Keratinocyte (primary cell): ENCODE measurements around the gene CIB4. TPM values are rescaled to one million over a fixed set of nuclear protein-coding genes. Genes with fewer than 3 reads are reported as not detected.

Experiments used
- DNase-seq: peaks from one replicate; pipeline ENCODE4 v3.0.0-alpha.2; 2011; ENCODE audit warnings: low read depth, missing footprints, low spot score
- FAIRE-seq: peaks from 2 replicates; lab custom pipeline; 2011; peaks lifted over from hg19 to GRCh38; lab: Jason Lieb, UNC
- H2AFZ ChIP-seq: 2 replicates; pipeline ENCODE4 v1.6.0; 2012; ENCODE audit warnings: low read length, control low read depth, inconsistent platforms; ENCODE audit not compliant: control insufficient read depth
- H3K27ac ChIP-seq: 2 replicates; pipeline ENCODE4 v1.5.1; 2011; ENCODE audit warnings: low read length; ENCODE audit not compliant: control insufficient read depth, insufficient read depth
- H3K27me3 ChIP-seq: 3 replicates; pipeline ENCODE4 v1.6.0; 2011; ENCODE audit warnings: low read length; ENCODE audit not compliant: control insufficient read depth, insufficient read depth; ENCODE audit errors: extremely low read depth
- H3K36me3 ChIP-seq, 2 experiments: 2 replicates in 1 of 2; 3 replicates in 1 of 2; pipeline ENCODE4 v1.5.1; 2011; ENCODE audit warnings: low read length in 2 of 2, mild to moderate bottlenecking in 1 of 2; ENCODE audit not compliant: control insufficient read depth in 2 of 2, insufficient read depth in 2 of 2; ENCODE audit errors: extremely low read depth in 1 of 2
- H3K4me1 ChIP-seq: 3 replicates; pipeline ENCODE4 v1.5.1; 2011; ENCODE audit warnings: low read length; ENCODE audit not compliant: control insufficient read depth, insufficient read depth; ENCODE audit errors: extremely low read depth
- H3K4me2 ChIP-seq: 3 replicates; pipeline ENCODE4 v1.6.0; 2011; ENCODE audit warnings: low read depth, low read length; ENCODE audit not compliant: control insufficient read depth, insufficient read depth; ENCODE audit errors: extremely low read depth
- H3K4me3 ChIP-seq, 3 experiments: fragments of 200-600 bp in 1 of 3; sonication (generic) in 1 of 3; 2 replicates in 2 of 3; 3 replicates in 1 of 3; pipeline ENCODE4 v1.5.1; 2011 to 2016; ENCODE audit warnings: low read length in 3 of 3, mild to moderate bottlenecking in 3 of 3, control low read depth in 2 of 3, inconsistent platforms in 1 of 3, low read depth in 1 of 3, mixed read lengths in 1 of 3, mixed run types in 1 of 3, moderate library complexity in 1 of 3; ENCODE audit not compliant: control insufficient read depth in 2 of 3, insufficient read depth in 2 of 3; ENCODE audit errors: extremely low read depth in 1 of 3
- H3K79me2 ChIP-seq: 2 replicates; pipeline ENCODE4 v1.6.0; 2012; ENCODE audit warnings: low read length; ENCODE audit not compliant: control insufficient read depth, insufficient read depth
- H3K9ac ChIP-seq: 3 replicates; pipeline ENCODE4 v1.6.0; 2011; ENCODE audit warnings: low read length; ENCODE audit not compliant: control insufficient read depth, insufficient read depth; ENCODE audit errors: extremely low read depth
- H3K9me1 ChIP-seq: 3 replicates; pipeline ENCODE4 v1.6.0; 2011; ENCODE audit warnings: low read length; ENCODE audit not compliant: control insufficient read depth, insufficient read depth; ENCODE audit errors: extremely low read depth
- H3K9me3 ChIP-seq: 2 replicates; pipeline ENCODE4 v1.5.1; 2012; ENCODE audit warnings: low read depth, low read length; ENCODE audit not compliant: control insufficient read depth
- H4K20me1 ChIP-seq: 3 replicates; pipeline ENCODE4 v1.6.0; 2011; ENCODE audit warnings: low read length; ENCODE audit not compliant: control insufficient read depth, insufficient read depth; ENCODE audit errors: extremely low read depth
- EZH2 ChIP-seq: IDR thresholded peaks from one replicate; pipeline ENCODE4 v1.6.1; 2012; ENCODE audit warnings: inconsistent platforms, mild to moderate bottlenecking, low read length, moderate library complexity
- dilution Hi-C: fragments of 300-500 bp; cut with MboI; formaldehyde crosslinking; loops from one replicate; pipeline ENCODE4 v1.7.0; 2020; ENCODE audit warnings: low sequenced_read_pairs; ENCODE audit not compliant: extremely low pct_ligation_motif_present
- polyA plus RNA-seq, 5 experiments: library from polyadenylated mRNA; depleted of rRNA in 3 of 5; stranded (reverse) in 3 of 5; stranded (forward) in 1 of 5; unstranded in 1 of 5; fragments of >200 nt; gene quantifications; 1 replicate in 1 of 5; 2 replicates in 3 of 5; 3 replicates in 1 of 5; pipeline versions ENCODE4 v1.2.1 to v1.2.3, GENCODE V29; 2011 to 2012; ENCODE audit warnings: missing spikeins in 2 of 5, low read depth in 1 of 5, low replicate concordance in 1 of 5
- TF ChIP-seq, protein P1 (sequence below), 3 experiments: IDR thresholded peaks in 1 of 3; conservative IDR thresholded peaks in 1 of 3; optimal IDR thresholded peaks in 1 of 3; 2 replicates in 2 of 3; 3 replicates in 1 of 3; pipeline versions ENCODE3 to v1.5.1; 2011; ENCODE audit warnings: low read length in 3 of 3, mild to moderate bottlenecking in 3 of 3, moderate library complexity in 2 of 3, control low read depth in 1 of 3, inconsistent platforms in 1 of 3; ENCODE audit not compliant: insufficient read depth in 2 of 3; ENCODE audit errors: extremely low read depth in 1 of 3

Gene CIB4
- polyA plus RNA-seq, 1 donor (not counting 4 experiments of a cell fraction or from before 2014, with no cell fraction given), result not detected

GRCh38 chr2:26675651-26676255 is 34.6 kb upstream of the CIB4 start:
- DNase-seq (no peak), FAIRE-seq (no peak)
- Histone ChIP-seq H3K9ac (no peak overlapping the region), H3K9me1 (no peaks in the 10 kb centered on the region), H3K27me3 (peaks cover 45% of the 10 kb centered on the region), H3K27ac (no peak overlapping the region), H4K20me1 (no peaks in the 10 kb centered on the region), H3K9me3 (no peaks in the 10 kb centered on the region), H3K4me1 (no peaks in the 10 kb centered on the region), H3K4me3 (no peak overlapping the region), H3K4me2 (no peak overlapping the region), H2AFZ (no peak overlapping the region), H3K79me2 (no peaks in the 10 kb centered on the region), H3K36me3 (no peaks in the 10 kb centered on the region)
- dilution Hi-C loops, result no loop called here
- no peak for TF ChIP-seq EZH2
- TF ChIP-seq, protein P1, sequence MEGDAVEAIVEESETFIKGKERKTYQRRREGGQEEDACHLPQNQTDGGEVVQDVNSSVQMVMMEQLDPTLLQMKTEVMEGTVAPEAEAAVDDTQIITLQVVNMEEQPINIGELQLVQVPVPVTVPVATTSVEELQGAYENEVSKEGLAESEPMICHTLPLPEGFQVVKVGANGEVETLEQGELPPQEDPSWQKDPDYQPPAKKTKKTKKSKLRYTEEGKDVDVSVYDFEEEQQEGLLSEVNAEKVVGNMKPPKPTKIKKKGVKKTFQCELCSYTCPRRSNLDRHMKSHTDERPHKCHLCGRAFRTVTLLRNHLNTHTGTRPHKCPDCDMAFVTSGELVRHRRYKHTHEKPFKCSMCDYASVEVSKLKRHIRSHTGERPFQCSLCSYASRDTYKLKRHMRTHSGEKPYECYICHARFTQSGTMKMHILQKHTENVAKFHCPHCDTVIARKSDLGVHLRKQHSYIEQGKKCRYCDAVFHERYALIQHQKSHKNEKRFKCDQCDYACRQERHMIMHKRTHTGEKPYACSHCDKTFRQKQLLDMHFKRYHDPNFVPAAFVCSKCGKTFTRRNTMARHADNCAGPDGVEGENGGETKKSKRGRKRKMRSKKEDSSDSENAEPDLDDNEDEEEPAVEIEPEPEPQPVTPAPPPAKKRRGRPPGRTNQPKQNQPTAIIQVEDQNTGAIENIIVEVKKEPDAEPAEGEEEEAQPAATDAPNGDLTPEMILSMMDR (optimal IDR thresholded peaks at IDR 0.05 in 1 of 3, IDR thresholded peaks at IDR 0.05 in 1 of 3, conservative IDR thresholded peaks at IDR 0.05 in 1 of 3; ENCODE audit: extremely low read depth in 1 of 3, insufficient read depth in 2 of 3, low read length in 3 of 3), result no peak

DNA sequence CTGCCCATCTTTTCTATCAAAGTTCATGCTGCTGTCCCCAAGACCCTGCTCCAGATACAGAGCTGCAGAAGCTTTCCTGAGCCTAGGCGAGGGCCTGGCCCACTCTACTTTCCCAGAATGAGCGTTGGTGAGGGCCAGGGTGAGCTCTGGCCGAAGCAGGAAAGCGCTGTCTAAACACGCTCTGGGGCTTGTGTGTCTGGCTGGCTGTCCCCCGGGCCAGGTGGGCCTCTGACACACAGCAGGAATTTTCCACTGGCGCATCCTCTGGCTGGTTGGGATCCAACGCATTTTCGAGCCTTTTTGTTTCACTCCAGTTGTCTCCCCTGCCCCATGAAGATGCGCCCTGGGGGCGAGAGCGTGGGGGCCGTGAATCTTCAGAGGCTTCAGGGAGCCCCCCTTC is 33.6 kb upstream of the CIB4 start:
- no peak overlapping the region for H3K4me3 ChIP-seq
- no peaks in the 10 kb centered on the region for H4K20me1 ChIP-seq
- no peaks in the 10 kb centered on the region for H3K9me1 ChIP-seq
- no peak overlapping the region for H3K27ac ChIP-seq
- dilution Hi-C loops, result no loop called here
- no peak overlapping the region for H2AFZ ChIP-seq
- TF ChIP-seq, protein P1 (optimal IDR thresholded peaks at IDR 0.05 in 1 of 3, IDR thresholded peaks at IDR 0.05 in 1 of 3, conservative IDR thresholded peaks at IDR 0.05 in 1 of 3; ENCODE audit: extremely low read depth in 1 of 3, insufficient read depth in 2 of 3, low read length in 3 of 3), result no peak
- TF ChIP-seq EZH2, result no peak
- FAIRE-seq, result no peak
- no peaks in the 10 kb centered on the region for H3K79me2 ChIP-seq
- no peak overlapping the region for H3K9ac ChIP-seq
- no peaks in the 10 kb centered on the region for H3K4me1 ChIP-seq
- H3K9me3 ChIP-seq, result no peaks in the 10 kb centered on the region
- H3K36me3 ChIP-seq, result no peaks in the 10 kb centered on the region
- no peak for DNase-seq
- H3K4me2 ChIP-seq, result no peak overlapping the region
- H3K27me3 ChIP-seq, result peaks cover 48% of the 10 kb centered on the region
